ENCODE results near the gene KRTAP12-4.
"Not testable (repeated sequence)": the region's sequence is repeated elsewhere in the genome, so short reads cannot be mapped to it uniquely, and the experiment has no call there.

KRTAP12-4 gene

DNA sequence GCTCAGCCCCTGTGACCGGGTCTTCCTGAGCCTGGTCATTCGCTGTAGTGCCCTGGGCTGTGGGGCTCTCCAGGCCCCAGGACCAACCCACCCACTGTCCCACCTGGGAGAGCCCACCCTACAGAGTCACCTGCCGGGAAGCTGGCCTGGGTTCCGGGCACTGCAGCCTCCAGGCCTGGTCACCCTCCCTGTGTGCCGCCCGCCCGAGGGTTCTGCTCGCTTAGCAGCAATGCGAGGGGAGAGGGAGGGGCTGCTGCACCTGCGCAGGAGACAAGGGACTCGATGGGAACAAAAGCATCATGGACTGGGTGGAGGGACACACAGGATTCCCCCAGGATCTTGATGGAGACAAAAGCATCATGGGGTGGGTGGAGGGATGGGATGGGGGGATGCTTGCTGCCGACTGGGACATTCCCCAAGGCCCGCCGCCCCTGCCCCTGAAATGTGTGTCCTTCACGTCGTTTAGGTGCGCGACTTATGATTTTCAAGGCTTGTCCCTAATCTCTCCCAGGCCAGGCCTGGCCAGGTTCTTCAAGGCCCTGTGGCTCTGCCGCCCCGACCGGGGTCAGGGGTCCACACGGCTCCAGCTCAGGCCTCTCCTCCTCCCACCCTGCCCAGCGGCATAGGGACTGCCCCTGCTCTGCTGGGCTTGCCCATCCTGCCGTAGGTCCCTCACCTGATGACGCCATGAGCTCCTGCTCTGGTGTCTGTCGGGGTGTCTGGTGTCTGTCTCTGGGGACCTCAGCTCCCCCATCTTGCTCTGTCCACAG is 40.9 kb downstream of the KRTAP12-4 start:
- in situ Hi-C loops (cut with MboI; ENCODE audit: low sequenced_read_pairs): no loop called here

DNA sequence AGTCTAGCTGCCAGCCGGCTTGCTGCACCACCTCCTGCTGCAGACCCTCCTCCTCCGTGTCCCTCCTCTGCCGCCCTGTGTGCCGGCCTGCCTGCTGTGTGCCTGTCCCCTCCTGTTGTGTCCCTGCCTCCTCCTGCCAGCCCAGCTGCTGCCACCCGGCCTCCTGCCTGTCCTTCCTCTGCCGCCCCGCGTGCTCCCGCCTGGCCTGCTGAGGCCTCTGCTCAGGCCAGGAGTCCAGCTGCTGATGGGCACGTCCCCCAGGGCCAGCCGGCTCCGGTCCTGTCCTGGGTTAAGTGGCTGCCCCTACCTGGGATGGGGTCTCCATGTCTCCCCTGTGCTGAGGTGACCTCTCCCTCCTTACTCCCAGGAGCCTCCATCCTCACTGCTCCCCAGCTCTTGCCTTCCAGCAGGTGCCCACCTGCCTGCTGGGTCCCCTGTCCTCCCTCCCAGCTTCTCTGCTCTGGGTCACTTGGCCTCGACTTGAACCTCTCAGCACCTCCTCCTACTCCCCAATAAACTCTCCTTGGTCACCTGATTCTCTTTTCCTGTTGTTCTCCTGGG is 41.7 kb downstream of the KRTAP12-4 start:
- in situ Hi-C loops (cut with MboI; ENCODE audit: low sequenced_read_pairs): no loop called here

DNA sequence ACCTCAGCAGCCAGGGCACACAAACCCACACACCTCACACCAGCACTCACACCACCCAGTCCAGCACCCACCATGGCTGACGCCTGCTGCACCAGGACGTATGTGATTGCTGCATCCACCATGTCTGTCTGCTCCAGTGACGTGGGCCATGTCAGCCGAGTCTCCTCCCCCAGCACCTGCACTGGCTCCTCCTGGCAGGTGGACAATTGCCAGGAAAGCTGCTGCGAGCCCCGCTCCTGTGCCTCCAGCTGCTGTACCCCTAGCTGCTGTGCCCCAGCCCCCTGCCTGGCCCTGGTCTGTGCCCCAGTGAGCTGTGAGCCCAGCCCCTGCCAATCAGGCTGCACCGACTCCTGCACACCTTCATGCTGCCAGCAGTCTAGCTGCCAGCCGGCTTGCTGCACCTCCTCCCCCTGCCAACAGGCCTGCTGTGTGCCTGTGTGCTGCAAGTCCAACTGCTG is 42.4 kb downstream of the KRTAP12-4 start, which contains the start of gene KRTAP10-8:
Gene KRTAP10-8, plus strand, starts transcription at position 51 of the 458 bp plus-strand sequence. Its CDS starts 22 bp downstream, at position 73.
- in situ Hi-C loops (cut with MboI; ENCODE audit: low sequenced_read_pairs): no loop called here

DNA sequence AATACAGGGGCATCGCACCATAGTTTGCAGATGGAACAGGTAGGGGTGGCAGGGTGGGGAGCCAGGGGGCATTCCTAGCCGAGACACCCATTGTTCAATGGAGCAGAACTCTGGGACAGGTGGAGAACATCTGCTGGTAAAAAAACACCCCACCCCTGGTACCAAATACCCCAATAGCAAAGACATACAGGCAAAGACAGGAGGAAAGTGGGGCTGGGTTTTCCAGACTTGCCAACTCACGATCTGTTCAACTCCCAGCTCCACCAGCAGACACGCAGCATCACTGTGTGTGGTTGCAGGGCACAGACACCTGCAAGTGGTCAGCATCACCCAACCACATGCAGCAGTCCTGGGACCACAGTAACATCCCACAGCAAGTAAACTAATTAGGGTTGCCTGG is 42.9 kb downstream of the KRTAP12-4 start:
- in situ Hi-C loops (cut with MboI; ENCODE audit: low sequenced_read_pairs): no loop called here

DNA sequence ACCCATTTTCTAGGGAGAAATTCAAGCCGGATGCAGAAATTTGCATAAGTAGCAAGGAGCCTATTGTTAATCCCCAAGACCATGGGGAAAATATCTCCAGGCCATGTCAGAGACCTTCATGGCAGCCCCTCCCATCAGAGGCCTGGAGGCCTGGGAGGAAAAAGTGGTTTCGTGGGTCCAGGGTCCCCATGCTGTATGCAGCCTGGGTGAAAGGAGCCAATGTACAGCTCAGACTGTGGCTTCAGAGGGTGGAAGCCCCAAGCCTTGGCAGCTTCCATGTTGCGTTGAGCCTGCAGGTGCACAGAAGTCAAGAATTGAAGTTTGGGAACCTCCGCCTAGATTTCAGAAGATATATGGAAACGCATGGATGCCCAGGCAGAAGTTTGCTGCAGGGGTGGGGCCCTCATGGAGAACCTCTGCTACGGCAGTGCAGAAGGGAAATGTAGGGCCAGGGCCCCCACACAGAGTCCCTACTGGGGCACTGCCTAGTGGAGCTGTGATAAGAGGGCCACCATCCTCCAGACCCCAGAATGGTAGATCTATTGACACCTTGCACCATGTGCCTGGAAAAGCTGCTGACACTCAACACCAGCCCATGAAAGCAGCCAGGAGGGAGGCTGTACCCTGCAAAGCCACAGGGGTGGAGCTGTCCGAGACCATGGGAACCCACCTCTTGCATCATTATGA is 44.2 kb downstream of the KRTAP12-4 start:
- in situ Hi-C loops (cut with MboI; ENCODE audit: low sequenced_read_pairs): not testable (repeated sequence)

DNA sequence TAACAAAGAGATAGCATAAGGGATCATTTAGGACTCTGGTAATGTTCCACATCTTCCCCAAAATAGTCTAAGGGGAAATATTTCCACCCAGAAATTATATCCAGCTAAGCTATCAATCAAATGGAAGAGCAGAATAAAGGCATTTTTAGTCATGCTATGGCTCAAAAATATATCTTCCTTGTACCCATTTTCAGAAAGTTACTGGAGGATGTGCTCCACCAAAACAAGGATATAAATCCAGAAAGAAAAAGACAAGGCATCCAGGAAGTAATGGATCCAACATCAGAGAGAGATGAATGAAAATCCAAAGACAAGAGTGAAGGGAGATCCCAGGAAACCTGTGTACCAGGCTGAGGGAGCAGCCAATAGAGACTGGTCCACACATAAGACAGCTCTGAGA is 45.3 kb downstream of the KRTAP12-4 start:
- in situ Hi-C loops (cut with MboI; ENCODE audit: low sequenced_read_pairs): no loop called here

DNA sequence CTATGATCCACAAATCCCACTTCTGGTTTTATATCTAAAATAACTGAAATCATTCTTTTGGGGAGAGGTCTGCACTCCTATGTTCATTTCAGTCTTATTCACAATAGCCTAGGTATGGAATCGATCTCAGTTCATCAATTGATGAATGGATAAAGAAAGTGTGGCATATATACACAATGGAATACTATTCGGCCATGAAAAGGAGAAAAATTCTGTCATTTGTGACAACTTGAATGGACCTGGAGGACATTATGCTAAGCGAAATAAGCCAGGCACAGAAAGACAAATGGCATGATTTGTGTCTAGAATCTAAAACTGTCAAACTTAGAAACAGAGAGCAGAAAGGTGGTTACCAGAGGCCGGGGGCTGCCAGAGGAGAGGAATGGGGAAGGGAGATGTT is 48.0 kb downstream of the KRTAP12-4 start:
- in situ Hi-C loops (cut with MboI; ENCODE audit: low sequenced_read_pairs): no loop called here
